Chondrocyte (in vitro differentiated cells): Measurements from ENCODE around the gene CADM2. TPM values are rescaled to one million over a fixed set of nuclear protein-coding genes. Genes with fewer than 3 reads are reported as not detected.

Experiments used
- DNase-seq: peaks from one replicate; pipeline ENCODE4 v3.0.0; 2021; ENCODE audit warnings: mixed read lengths, low spot score
- H3K27ac Mint-ChIP-seq: one replicate; pipeline ENCODE4 v1.8.0; 2021; ENCODE audit warnings: mild to moderate bottlenecking, moderate library complexity, mixed read lengths; ENCODE audit not compliant: unreplicated experiment
- H3K27me3 Mint-ChIP-seq: 2 replicates; pipeline ENCODE4 v1.8.0; 2021; ENCODE audit warnings: low read depth, mixed read lengths
- H3K36me3 Mint-ChIP-seq: 2 replicates; pipeline ENCODE4 v1.8.0; 2021; ENCODE audit warnings: low read depth, mixed read lengths
- H3K4me1 Mint-ChIP-seq: 2 replicates; pipeline ENCODE4 v1.8.0; 2021; ENCODE audit warnings: low read depth, mild to moderate bottlenecking, mixed read lengths
- H3K4me3 Mint-ChIP-seq: one replicate; pipeline ENCODE4 v1.8.0; 2021; ENCODE audit warnings: mild to moderate bottlenecking, moderate library complexity, mixed read lengths; ENCODE audit not compliant: unreplicated experiment
- H3K9me3 Mint-ChIP-seq: 2 replicates; pipeline ENCODE4 v1.8.0; 2021; ENCODE audit warnings: low read depth, mixed read lengths
- total RNA-seq: library from RNA; stranded (reverse); gene quantifications from 3 replicates; pipeline ENCODE4 v1.2.1, GENCODE V29; 2021
- TF ChIP-seq, protein P1 (sequence below): fragments of 200-600 bp; sonication (generic); IDR thresholded peaks from 2 replicates; pipeline ENCODE4 v1.5.0; 2021; ENCODE audit warnings: antibody characterized with exemption, mild to moderate bottlenecking, moderate library complexity

The CADM2 gene
- total RNA-seq, 1 donor from 2014 or later: 1.1 TPM

DNA sequence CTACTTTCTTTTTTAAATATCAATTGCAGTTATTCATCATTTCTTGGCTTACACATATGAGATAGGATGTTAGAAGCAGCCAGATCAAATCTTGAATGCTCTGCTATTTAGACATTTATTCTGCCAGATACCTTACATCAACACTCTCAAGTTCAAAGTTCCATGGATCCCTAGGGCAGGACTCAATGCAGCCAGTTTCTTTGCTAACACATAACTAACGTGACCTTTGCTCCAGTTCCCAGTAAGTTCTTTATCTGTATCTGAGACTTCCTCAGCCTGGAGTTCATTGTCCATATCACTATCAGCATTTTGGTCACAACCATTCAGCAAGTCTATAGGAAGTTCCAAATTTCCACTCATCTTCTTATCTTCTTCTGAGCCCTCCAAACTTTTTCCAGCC lies 1092.3 kb downstream of the CADM2 start:
- Mint-ChIP-seq H3K4me3 (no peak overlapping the region), H3K36me3 (no peaks in the 10 kb centered on the region), H3K9me3 (no peaks in the 10 kb centered on the region), H3K27me3 (no peaks in the 10 kb centered on the region), H3K27ac (no peak overlapping the region), H3K4me1 (no peaks in the 10 kb centered on the region)
- TF ChIP-seq, protein P1, sequence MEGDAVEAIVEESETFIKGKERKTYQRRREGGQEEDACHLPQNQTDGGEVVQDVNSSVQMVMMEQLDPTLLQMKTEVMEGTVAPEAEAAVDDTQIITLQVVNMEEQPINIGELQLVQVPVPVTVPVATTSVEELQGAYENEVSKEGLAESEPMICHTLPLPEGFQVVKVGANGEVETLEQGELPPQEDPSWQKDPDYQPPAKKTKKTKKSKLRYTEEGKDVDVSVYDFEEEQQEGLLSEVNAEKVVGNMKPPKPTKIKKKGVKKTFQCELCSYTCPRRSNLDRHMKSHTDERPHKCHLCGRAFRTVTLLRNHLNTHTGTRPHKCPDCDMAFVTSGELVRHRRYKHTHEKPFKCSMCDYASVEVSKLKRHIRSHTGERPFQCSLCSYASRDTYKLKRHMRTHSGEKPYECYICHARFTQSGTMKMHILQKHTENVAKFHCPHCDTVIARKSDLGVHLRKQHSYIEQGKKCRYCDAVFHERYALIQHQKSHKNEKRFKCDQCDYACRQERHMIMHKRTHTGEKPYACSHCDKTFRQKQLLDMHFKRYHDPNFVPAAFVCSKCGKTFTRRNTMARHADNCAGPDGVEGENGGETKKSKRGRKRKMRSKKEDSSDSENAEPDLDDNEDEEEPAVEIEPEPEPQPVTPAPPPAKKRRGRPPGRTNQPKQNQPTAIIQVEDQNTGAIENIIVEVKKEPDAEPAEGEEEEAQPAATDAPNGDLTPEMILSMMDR: no peak
- DNase-seq: no peak

DNA sequence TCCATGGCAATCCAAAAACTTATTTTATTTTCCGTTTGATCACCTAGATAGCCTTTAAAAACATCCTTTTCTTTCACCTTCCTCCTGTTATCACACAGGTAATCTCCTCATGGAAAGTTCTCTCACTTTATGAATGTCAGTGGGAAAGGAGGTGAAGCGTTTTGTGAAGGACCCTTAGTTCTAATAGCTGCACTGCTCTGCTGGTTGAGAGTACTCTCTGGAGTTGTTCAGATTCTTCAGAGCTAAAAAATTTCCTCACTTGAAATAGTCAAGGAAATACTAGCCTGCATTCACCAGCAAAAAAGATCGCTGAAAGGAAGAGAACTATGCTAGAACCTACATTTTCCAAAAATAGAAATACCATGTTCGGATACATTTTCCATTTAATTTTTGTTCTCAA lies 1097.2 kb downstream of the CADM2 start:
- DNase-seq: no peak

DNA sequence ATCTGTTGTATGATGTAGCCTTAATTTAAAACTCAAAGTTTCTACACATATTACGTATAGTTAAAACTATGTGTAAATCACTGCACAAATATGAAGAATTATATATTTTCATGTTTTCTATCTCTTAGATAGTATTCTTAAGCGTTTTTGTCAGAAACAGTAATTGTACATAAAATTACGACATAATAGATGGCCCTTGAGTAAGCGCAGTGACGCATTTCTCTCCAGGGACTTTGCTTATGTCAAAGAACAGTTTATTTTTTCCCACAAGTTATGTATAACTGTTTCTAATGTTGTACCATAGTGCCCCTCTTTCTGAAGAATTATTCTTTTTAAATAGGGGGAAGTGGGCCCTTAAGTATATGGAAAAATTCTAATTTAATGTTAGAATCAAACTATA lies 1098.2 kb downstream of the CADM2 start:
- DNase-seq: no peak
- Mint-ChIP-seq H3K36me3 (no peaks in the 10 kb centered on the region), H3K9me3 (no peaks in the 10 kb centered on the region), H3K4me3 (no peak overlapping the region), H3K27me3 (no peaks in the 10 kb centered on the region), H3K27ac (no peak overlapping the region), H3K4me1 (no peaks in the 10 kb centered on the region)
- TF ChIP-seq, protein P1: no peak

More for the DNA sequence above, 1097.2 kb downstream of the CADM2 start:
- Mint-ChIP-seq H3K9me3 (no peaks in the 10 kb centered on the region), H3K27ac (no peak overlapping the region), H3K4me1 (no peaks in the 10 kb centered on the region), H3K4me3 (no peak overlapping the region), H3K27me3 (no peaks in the 10 kb centered on the region), H3K36me3 (no peaks in the 10 kb centered on the region)
- TF ChIP-seq, protein P1: no peak

DNA sequence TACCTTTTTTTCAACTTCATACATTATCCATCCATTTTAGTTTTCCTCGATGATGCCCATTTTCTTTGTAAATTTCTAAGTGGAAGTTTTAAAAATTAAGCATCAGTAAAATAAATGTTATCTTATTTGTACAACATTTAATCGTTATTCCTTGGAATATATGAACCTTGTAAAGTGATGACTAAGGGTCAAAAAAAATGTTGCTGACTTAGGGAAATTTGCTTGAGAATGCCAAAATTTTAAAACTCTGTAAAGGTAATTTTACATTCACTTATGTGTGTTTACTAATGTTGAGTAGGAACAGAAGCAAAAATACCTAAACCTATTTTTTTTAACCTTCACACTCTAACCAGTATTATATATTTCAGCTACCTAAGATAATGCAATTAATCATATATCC lies 1115.0 kb downstream of the CADM2 start:
- Mint-ChIP-seq H3K9me3 (no peaks in the 10 kb centered on the region), H3K4me1 (no peaks in the 10 kb centered on the region)

DNA sequence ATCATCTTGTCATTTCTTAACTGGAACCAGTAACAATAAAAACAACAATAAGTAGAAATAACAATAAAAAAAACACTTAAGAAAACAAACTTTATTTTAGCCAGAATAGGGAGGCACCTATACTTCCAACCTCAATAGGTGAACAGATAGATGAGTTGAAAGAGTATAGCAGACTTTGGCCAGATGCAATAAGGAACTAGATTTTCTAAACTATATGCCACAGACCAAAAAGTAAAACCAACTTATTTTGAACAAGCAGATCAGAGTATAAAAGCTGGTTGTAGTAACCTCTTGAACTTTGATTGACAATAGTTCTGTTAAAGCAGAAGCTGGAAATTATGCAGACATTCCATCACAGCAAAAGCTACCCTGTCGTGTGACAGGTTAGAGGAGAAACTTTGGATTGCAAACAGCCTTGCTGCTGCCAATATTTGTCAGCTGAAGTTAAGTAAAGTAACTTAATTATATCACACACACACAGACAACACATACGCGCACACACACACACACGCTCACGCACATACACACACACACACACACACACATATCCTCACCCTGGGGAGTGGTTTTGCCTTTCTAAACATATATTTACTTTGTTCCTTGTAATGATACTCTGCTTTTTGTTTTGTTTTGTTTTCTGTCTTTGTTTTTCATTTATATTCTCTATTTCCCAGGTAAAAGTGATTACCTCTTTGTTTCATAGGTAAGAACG lies 1128.5 kb downstream of the CADM2 start:
- Mint-ChIP-seq H3K4me1 (no peaks in the 10 kb centered on the region), H3K27me3 (no peaks in the 10 kb centered on the region), H3K36me3 (no peaks in the 10 kb centered on the region), H3K27ac (no peak overlapping the region), H3K4me3 (no peak overlapping the region), H3K9me3 (peaks cover 6% of the 10 kb centered on the region)
- DNase-seq: no peak
- TF ChIP-seq, protein P1: no peak

More for the DNA sequence above, 1115.0 kb downstream of the CADM2 start:
- no peaks in the 10 kb centered on the region for H3K36me3 Mint-ChIP-seq
- TF ChIP-seq, protein P1: no peak
- H3K27ac Mint-ChIP-seq: no peak overlapping the region
- no peaks in the 10 kb centered on the region for H3K27me3 Mint-ChIP-seq
- H3K4me3 Mint-ChIP-seq: no peak overlapping the region
- DNase-seq: no peak
